Stimulated activated CD4-positive, alpha-beta T cell treated with anti-CD3 and anti-CD28 coated beads, Interleukin-4, amount 100 ng/mL, for 1 hour (primary cell): Measurements from ENCODE around the gene CYB561D1.

Experiments
- DNase-seq: peaks from one replicate; pipeline ENCODE4 v3.0.0-alpha.2; 2020

Gene CYB561D1

GRCh38 chr1:109502364-109502851, 8.5 kb downstream of the CYB561D1 start:
- DNase-seq = no peak

GRCh38 chr1:109503935-109504334, 10.0 kb downstream of the CYB561D1 start:
- DNase-seq = no peak

- no peak for DNase-seq
Measured at GRCh38 chr1:109504974-109505373, 11.1 kb downstream of the CYB561D1 start.

- no peak for DNase-seq
Measured at GRCh38 chr1:109508001-109508872, 14.3 kb downstream of the CYB561D1 start.

- DNase-seq = no peak
Measured at GRCh38 chr1:109508873-109509175, 14.9 kb downstream of the CYB561D1 start.

GRCh38 chr1:109509176-109510134, 15.6 kb downstream of the CYB561D1 start, which contains the start of gene AMIGO1:
AMIGO1 (minus strand) TSS chr1:109509727; CDS start chr1:109508912, 815 bp downstream.
- DNase-seq = peak; percentile 75

GRCh38 chr1:109513110-109513710, 19.3 kb downstream of the CYB561D1 start:
- no peak for DNase-seq

GRCh38 chr1:109514846-109515245, 21.0 kb downstream of the CYB561D1 start:
- no peak for DNase-seq

GRCh38 chr1:109516872-109517271, 23.0 kb downstream of the CYB561D1 start:
- no peak for DNase-seq

DNA sequence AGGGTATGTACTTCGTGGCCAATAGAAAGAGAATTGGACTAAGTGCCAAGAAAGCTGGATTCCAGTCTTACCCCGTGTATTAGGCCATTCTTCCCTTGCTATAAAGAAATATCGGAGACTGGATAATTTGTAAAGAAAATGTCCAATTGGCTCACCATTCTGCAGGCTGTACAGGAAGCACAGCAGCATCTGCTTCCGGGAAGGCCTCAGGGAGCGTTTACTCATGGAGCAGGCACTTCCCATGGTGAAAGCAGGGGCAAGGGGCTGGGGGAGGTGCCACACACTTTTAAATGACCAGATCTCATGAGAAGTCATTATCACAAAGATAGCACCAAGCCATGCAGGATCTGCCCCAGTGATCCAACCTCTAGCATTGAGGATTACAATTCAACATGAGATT, 23.4 kb downstream of the CYB561D1 start:
- no peak for DNase-seq

GRCh38 chr1:109521002-109521951, 27.4 kb downstream of the CYB561D1 start:
- no peak for DNase-seq

DNA sequence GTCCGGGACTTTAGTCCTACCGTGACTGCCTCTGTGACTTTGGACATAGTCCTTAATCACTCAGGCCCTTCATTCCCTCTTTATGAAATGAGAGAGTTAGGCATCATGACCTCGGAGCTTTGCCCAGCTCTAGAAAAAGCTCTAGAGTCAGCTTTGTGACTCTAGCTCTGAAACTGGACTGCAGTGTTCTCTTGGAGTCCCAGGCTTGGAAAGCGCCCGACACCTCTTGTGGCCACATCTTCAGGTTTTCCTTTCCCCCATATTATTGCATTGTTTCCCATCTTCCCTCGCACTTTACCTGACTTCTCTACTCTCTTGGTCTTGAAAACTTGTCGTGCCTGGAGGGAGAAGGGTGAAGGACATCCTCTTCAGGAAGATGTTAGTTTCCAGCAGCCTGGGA, 28.1 kb downstream of the CYB561D1 start:
- DNase-seq = no peak

DNA sequence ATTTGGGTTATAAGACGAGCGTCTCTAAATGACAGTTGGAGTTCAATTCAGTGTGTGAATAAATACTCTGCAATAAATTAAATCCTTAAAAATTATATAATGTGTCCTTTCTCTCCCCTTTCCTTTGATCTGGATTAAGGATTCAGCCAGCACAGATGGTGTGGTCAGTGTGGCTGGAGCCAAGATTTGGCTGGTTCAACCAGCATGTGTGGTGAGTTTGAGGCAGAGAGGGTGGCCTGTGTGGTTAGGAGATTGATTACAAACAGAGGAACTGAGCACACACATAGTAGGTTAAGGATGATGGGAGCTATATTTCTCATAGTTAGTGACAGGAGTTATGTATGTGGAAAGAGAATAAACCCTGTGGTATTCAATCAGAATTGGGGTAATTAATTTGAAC, 29.8 kb downstream of the CYB561D1 start:
- no peak for DNase-seq

DNA sequence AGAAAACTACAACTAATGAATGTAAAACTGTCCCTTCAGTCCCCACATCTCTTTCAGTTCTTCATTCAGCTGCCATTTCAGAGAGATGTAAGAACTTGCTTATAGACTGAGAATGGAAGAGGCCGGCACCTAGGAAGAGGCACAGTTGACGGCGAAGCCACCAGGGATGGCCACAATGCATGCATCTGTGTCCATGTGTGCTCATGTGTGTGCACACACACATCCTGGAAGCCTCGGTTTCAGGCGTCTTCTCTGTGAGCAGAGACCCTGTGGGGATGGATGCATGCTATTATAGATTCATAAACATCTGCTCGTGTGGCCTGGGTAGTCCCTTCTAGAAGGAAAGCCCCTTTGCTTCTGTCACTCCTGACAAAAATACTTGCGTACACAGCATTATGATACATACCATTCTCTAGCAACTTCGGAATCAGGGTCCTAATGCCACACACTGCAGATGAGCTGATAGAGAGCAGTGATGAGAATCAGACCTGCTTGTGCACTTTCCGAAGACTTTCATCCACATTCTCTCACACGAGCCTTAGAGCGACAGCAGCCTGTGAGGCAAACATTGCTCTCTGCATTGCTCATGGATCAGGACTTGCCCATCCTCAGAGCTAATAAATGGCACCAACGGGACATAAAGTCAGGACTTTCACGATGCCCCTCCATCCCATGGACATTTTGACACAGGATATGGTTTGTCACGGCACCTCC, 33.4 kb downstream of the CYB561D1 start:
- no peak for DNase-seq

- no peak for DNase-seq
Measured at GRCh38 chr1:109527846-109528695, 34.2 kb downstream of the CYB561D1 start.

DNA sequence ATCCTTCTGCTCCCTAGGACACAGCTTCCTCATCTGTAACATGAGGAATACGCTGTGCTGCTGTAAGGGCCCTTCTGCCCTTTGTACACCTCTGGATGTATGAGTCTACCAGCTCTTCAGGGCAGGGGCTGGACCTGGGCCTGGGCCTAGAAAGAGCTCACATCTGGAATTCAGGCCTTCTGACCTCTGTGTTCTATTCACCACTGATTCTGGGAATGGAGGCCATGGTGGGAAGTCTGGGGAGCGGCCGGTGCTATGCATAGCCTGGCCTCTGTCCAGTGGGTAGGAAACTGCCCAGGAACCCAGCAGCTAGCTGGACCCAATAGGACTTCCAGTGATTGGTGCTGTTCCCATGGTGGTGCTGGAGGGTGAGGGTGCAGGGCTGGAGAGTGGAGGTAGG, 34.8 kb downstream of the CYB561D1 start:
- DNase-seq = no peak

DNA sequence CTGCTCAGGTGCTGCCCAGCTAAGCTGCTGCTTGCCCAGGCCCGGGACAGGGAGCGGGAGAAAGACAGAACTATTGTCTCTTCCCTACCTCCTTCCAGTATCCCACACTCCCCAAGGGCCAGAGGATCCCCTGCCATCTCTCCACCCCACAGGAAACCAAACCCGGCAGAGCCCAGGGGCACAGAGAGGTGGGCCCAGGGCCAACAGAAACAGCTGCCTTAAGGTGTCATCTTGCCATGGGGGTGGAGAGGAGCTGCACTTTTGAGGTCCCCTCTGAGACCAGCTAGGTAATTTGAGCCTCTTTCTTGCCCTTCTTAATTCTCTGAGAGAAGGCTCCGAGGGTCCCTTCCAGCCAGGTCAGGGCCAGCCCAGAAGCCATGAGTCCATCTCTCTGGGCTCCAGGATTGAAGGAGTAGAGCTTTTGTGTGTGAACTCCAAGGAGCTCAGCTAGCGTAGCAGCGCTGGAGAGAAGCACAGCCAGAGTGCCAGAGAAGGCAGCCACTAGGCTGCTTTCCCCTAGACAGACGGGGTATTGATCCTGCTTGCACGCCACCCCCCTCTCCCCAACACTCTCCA, 36.1 kb downstream of the CYB561D1 start:
- no peak for DNase-seq

GRCh38 chr1:109530457-109531087, 36.7 kb downstream of the CYB561D1 start:
- no peak for DNase-seq

DNA sequence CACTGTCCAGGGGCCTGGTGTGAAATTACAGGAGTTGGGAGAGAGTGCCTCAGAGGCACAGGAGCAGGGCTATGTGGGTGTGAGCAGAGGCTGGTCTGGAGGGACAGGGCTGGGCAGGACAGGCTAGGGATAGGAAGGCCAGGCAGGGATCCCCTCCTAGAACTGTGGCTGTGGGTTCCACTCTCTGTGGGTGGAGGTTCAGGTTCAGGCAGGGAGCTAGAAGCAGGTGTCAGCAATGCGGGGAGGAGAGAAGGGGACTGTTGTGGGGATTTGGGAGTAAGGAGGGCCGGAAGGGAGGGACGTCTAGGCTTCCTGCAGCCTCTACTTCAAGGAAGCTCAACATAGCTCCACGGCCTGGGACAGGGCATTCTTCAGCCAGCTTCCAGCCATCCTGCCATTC, 37.5 kb downstream of the CYB561D1 start:
- no peak for DNase-seq
